Suprapubic skin (tissue), 4 donors: Measurements from ENCODE around the gene VCX3B. TPM values are rescaled to one million over a fixed set of nuclear protein-coding genes. Genes with fewer than 3 reads are reported as not detected.
"Not testable (repeated sequence)": the region's sequence is repeated elsewhere in the genome, so short reads cannot be mapped to it uniquely, and the experiment has no call there.

Experiments
- DNase-seq, 2 donors: peaks; one replicate each; pipeline ENCODE4 v3.0.0-alpha.2; 2019; ENCODE audit warnings: low spot score in 2 of 2
- H3K27ac ChIP-seq: fragments of 200-600 bp; sonication (generic); one replicate; pipeline ENCODE4 v1.5.1; 2019
- H3K27me3 ChIP-seq: fragments of 200-600 bp; sonication (generic); one replicate; pipeline ENCODE4 v1.5.1; 2019
- H3K36me3 ChIP-seq: fragments of 200-600 bp; sonication (generic); one replicate; pipeline ENCODE4 v1.5.1; 2019
- H3K4me1 ChIP-seq: fragments of 200-600 bp; sonication (generic); one replicate; pipeline ENCODE4 v1.5.1; 2019
- H3K4me3 ChIP-seq: fragments of 200-600 bp; sonication (generic); one replicate; pipeline ENCODE4 v1.5.1; 2019; ENCODE audit warnings: mild to moderate bottlenecking
- H3K9me3 ChIP-seq: fragments of 200-600 bp; sonication (generic); one replicate; pipeline ENCODE4 v1.5.1; 2019
- CTCF ChIP-seq, 2 donors: fragments of 200-600 bp in 1 of 2; fragments of 450-650 bp in 1 of 2; sonication (generic) in 1 of 2; IDR thresholded peaks; one replicate each; pipeline ENCODE4 v1.5.1; 2016 to 2019; ENCODE audit warnings: antibody characterized with exemption in 2 of 2, mild to moderate bottlenecking in 1 of 2, moderate library complexity in 1 of 2
- EP300 ChIP-seq: sonication (generic); formaldehyde crosslinking; IDR thresholded peaks from one replicate; pipeline ENCODE4 v1.6.1; 2017; ENCODE audit warnings: antibody characterized with exemption
- POLR2A ChIP-seq, 2 donors: fragments of 450-650 bp; IDR thresholded peaks; one replicate each; pipeline ENCODE4 v1.6.1; 2017; ENCODE audit warnings: antibody characterized with exemption in 2 of 2, mild to moderate bottlenecking in 2 of 2, moderate library complexity in 2 of 2
- POLR2AphosphoS5 ChIP-seq, 3 donors: sonication (generic); formaldehyde crosslinking; IDR thresholded peaks; one replicate each; pipeline ENCODE4 v1.6.1; 2017; ENCODE audit warnings: antibody characterized with exemption in 3 of 3
- WGBS: methylation state at CpG from one replicate; pipeline ENCODE4 v1.1.5; 2018; 5-methylcytosine and 5-hydroxymethylcytosine counted together
- total RNA-seq, 4 donors: library from RNA; depleted of rRNA; stranded (reverse); fragments of >200 nt; gene quantifications; one replicate each; pipeline ENCODE4 v1.1.0, GENCODE V29; 2016

The VCX3B gene
- total RNA-seq, 4 donors from 2014 or later: not detected

- no peaks in the 10 kb centered on the region for H3K9me3 ChIP-seq
- no peaks in the 10 kb centered on the region for H3K4me1 ChIP-seq
- no peaks in the 10 kb centered on the region for H3K27me3 ChIP-seq
- H3K4me3 ChIP-seq: no peak overlapping the region
- TF ChIP-seq EP300 (no peak), CTCF (IDR thresholded peaks at IDR 0.05) (no peak), POLR2AphosphoS5 (IDR thresholded peaks at IDR 0.05) (no peak), POLR2A (IDR thresholded peaks at IDR 0.05) (no peak)
- DNase-seq: no peak
- H3K27ac ChIP-seq: no peak overlapping the region
- H3K36me3 ChIP-seq: no peaks in the 10 kb centered on the region
These were observed 2.1 kb upstream of the VCX3B start for GRCh38 chrX:8462488-8462887.

- no peak for TF ChIP-seq EP300
- no peak for TF ChIP-seq CTCF (IDR thresholded peaks at IDR 0.05)
- no peak for TF ChIP-seq POLR2A (IDR thresholded peaks at IDR 0.05)
- H3K9me3 ChIP-seq: no peaks in the 10 kb centered on the region
- no peaks in the 10 kb centered on the region for H3K36me3 ChIP-seq
- H3K27ac ChIP-seq: no peak overlapping the region
- WGBS: 70% methylated on average over 8 of the region's 8 CpGs
- no peaks in the 10 kb centered on the region for H3K27me3 ChIP-seq
- no peak for DNase-seq
- H3K4me1 ChIP-seq: no peaks in the 10 kb centered on the region
- no peak overlapping the region for H3K4me3 ChIP-seq
These were observed 19.8 kb downstream of the VCX3B start for GRCh38 chrX:8484360-8484949.

GRCh38 chrX:8495036-8495435 is 30.4 kb downstream of the VCX3B start:
- H3K4me3 ChIP-seq, H3K36me3 ChIP-seq, H3K4me1 ChIP-seq, H3K27me3 ChIP-seq, H3K27ac ChIP-seq, DNase-seq, H3K9me3 ChIP-seq: not testable (repeated sequence)
- 77% methylated on average over 4 of the region's 4 CpGs for WGBS

GRCh38 chrX:8500203-8500602 is 35.6 kb downstream of the VCX3B start:
- 73% methylated on average over 4 of the region's 4 CpGs for WGBS
- no peaks in the 10 kb centered on the region for H3K27me3 ChIP-seq
- H3K4me3 ChIP-seq: no peak overlapping the region
- no peak overlapping the region for H3K27ac ChIP-seq
- TF ChIP-seq EP300: no peak
- no peak for TF ChIP-seq CTCF (IDR thresholded peaks at IDR 0.05)
- TF ChIP-seq POLR2AphosphoS5 (IDR thresholded peaks at IDR 0.05): no peak
- TF ChIP-seq POLR2A (IDR thresholded peaks at IDR 0.05): no peak
- DNase-seq: no peak
- no peaks in the 10 kb centered on the region for H3K4me1 ChIP-seq
- H3K36me3 ChIP-seq: no peaks in the 10 kb centered on the region
- no peaks in the 10 kb centered on the region for H3K9me3 ChIP-seq

GRCh38 chrX:8502101-8502500 is 37.5 kb downstream of the VCX3B start:
- 93% methylated on average over 21 of the region's 21 CpGs for WGBS
- H3K9me3 ChIP-seq, H3K4me1 ChIP-seq: not testable (repeated sequence)

GRCh38 chrX:8504451-8504850 is 39.8 kb downstream of the VCX3B start:
- no peaks in the 10 kb centered on the region for H3K9me3 ChIP-seq
- no peak overlapping the region for H3K4me3 ChIP-seq
- H3K27ac ChIP-seq: no peak overlapping the region
- 75% methylated on average over 6 of the region's 6 CpGs for WGBS
- no peak for DNase-seq
- no peaks in the 10 kb centered on the region for H3K27me3 ChIP-seq
- TF ChIP-seq EP300 (no peak), POLR2AphosphoS5 (IDR thresholded peaks at IDR 0.05) (no peak), POLR2A (IDR thresholded peaks at IDR 0.05) (no peak), CTCF (IDR thresholded peaks at IDR 0.05) (no peak)
- H3K4me1 ChIP-seq: no peaks in the 10 kb centered on the region
- no peaks in the 10 kb centered on the region for H3K36me3 ChIP-seq

More at GRCh38 chrX:8502101-8502500, 37.5 kb downstream of the VCX3B start:
- H3K36me3 ChIP-seq, H3K27ac ChIP-seq, H3K4me3 ChIP-seq, DNase-seq, H3K27me3 ChIP-seq: not testable (repeated sequence)
